ENCODE measurements around the gene MPP3. TPM values are rescaled to one million over a fixed set of nuclear protein-coding genes. Genes with fewer than 3 reads are reported as not detected.

The MPP3 gene
- total RNA-seq, 2 experiments from 2014 or later, result not detected

DNA sequence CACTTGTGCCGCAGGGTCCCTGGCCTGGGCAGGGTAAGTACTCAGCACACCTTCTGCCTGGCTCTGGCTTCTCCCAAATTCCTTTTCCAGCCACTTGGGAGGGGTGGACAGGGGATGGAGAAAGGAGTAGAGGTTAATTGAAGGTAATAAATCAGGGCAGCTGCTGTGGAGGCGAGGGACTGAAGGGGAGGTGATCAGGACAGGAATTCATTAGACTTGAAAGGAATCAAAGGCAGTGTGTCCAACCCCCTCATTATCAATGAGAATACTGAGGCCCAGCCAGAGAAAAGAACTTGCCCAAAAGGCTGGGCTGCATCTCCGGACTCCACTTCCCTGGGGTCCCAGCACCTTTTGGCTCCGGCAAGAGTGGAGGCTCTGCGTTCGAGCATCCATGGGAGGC is 76.7 kb downstream of the MPP3 start:
- Mint-ChIP-seq H3K27me3 (peaks cover 45% of the 10 kb centered on the region), H3K27ac (no peak overlapping the region), H3K4me3 (no peak overlapping the region), H3K4me1 (peaks cover 8% of the 10 kb centered on the region), H3K9me3 (no peaks in the 10 kb centered on the region), H3K36me3 (ENCODE audit: low read depth) (no peaks in the 10 kb centered on the region)
- DNase-seq, result no peak
- ChIA-PET POLR2A (no interaction called here), CTCF (interaction anchor here (0.5 to 8.9 kb wide), 4 partner anchors 12 to 1954 kb away, joined by 3 to 135 read pairs (median 4); no protein-coding TSS in a partner anchor)

DNA sequence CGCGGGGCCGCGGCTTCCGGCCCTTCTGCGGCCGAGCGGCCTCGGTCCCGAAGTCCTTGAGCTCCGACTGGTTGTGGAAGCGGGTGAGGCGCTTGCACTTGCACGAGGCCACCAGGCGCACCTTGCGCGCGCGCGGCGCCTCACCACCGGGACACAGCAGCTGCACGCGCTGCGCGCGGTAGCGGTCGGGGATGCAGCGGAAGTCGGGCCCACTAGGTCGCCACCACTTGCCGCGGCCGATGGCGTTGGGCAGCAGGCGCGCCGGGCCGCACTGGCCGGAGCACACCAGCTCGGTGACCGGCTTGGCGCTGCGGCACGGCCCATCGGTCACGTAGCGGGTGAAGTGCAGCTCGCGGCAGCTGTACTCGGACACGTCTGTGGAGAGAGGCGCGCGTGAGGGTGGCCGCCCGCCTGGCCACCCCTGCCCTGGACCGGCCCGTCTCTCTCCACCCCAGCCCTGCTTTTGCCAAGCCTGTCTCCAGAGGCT is 77.5 kb downstream of the MPP3 start:
- H3K4me3 Mint-ChIP-seq, result no peak overlapping the region
- DNase-seq, result peak; percentile 23
- no peak overlapping the region for H3K27ac Mint-ChIP-seq
- CTCF ChIA-PET, result interaction anchor here (0.5 to 8.9 kb wide), 7 partner anchors 12 to 1953 kb away, joined by 3 to 135 read pairs (median 4); partner anchors contain the start of gene GHDC
- peaks cover 8% of the 10 kb centered on the region for H3K4me1 Mint-ChIP-seq
- no peaks in the 10 kb centered on the region for H3K36me3 Mint-ChIP-seq (ENCODE audit: low read depth)
- POLR2A ChIA-PET, result interaction anchor here (0.7 kb wide), 1 partner anchor 56 kb away, joined by 3 read pairs; no protein-coding TSS in a partner anchor
- no peaks in the 10 kb centered on the region for H3K9me3 Mint-ChIP-seq
- H3K27me3 Mint-ChIP-seq, result peaks cover 47% of the 10 kb centered on the region

DNA sequence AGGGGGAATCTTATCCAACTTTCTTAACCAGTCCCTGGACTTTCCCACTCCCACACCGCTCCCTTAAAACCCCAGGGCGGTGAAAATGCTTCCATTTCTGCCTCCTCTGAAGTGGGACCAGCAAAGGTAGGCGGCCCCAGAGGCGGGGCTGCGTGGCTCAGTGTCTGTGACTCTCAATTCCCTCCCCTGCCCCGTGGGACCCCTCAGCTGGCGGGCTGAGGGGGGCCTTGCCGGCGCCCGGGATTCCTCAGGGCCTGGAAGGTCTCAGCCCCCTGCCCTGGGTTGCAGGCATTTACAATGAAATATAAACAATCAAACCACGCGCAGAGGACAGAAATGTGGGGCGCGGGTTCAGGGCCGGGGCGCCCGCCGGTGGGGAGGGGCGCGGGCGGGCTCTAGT is 78.0 kb downstream of the MPP3 start:
- Mint-ChIP-seq H3K36me3 (ENCODE audit: low read depth) (no peaks in the 10 kb centered on the region), H3K27me3 (peaks cover 47% of the 10 kb centered on the region), H3K9me3 (no peaks in the 10 kb centered on the region), H3K4me3 (no peak overlapping the region), H3K4me1 (peaks cover 9% of the 10 kb centered on the region), H3K27ac (no peak overlapping the region)
- ChIA-PET CTCF (interaction anchor here (0.6 to 8.9 kb wide), 5 partner anchors 11 to 1561 kb away, joined by 3 to 135 read pairs (median 4); partner anchors contain the start of gene GHDC), POLR2A (interaction anchor here (0.7 kb wide), 1 partner anchor 56 kb away, joined by 3 read pairs; no protein-coding TSS in a partner anchor)
- no peak for DNase-seq

DNA sequence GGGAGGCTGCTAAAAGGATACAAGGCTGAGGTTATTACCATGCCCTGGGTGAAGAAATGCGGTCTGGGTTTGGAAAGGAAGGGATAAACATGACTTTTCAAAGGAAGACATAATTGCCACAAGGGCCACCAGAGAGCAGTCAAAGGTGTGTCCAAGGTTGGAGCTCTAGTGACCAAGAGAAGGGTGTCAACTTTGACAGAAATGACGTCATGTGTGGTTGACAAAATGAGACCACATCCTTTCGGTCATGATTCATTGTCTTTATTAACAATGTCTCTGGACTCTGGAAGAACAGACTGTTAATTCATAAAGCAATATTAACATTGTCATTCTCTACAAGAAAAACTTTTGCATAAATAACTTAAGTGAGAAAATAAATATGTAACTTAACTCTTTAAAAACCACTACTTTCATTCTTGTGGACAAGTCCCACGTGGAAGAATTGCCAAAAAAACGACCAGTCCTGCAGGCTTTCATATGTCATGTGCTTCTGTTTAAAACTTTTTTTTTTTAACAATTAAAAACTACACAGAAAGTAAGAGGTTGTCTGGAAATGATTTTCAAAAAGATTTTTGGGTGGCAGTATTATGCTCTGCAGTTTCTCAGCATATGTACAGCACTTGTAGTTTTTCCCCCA is 79.3 kb downstream of the MPP3 start:
- CTCF ChIA-PET, result interaction anchor here (0.7 to 1.0 kb wide), 2 partner anchors 31 to 55 kb away, joined by 4 to 6 read pairs; no protein-coding TSS in a partner anchor
- peak overlapping the region; percentile 19 for H3K27ac Mint-ChIP-seq
- no peak for DNase-seq
- no peak overlapping the region for H3K4me3 Mint-ChIP-seq
- H3K9me3 Mint-ChIP-seq, result no peaks in the 10 kb centered on the region
- POLR2A ChIA-PET, result no interaction called here
- peaks cover 13% of the 10 kb centered on the region for H3K4me1 Mint-ChIP-seq
- no peaks in the 10 kb centered on the region for H3K36me3 Mint-ChIP-seq (ENCODE audit: low read depth)
- H3K27me3 Mint-ChIP-seq, result peaks cover 47% of the 10 kb centered on the region

Other genes starting within 250 kb of the MPP3 start
- gene MEOX1, start 171.2 kb downstream of the MPP3 start, total RNA-seq, result 1 to 10 TPM; 5.1 to 6.6 TPM
- not detected for gene SOST, start 74.4 kb downstream of the MPP3 start, total RNA-seq
- 1 to 10 TPM; 7.1 to 8.3 TPM for gene DUSP3, start 54.2 kb downstream of the MPP3 start, total RNA-seq
- not detected for gene CFAP97D1, start 52.7 kb downstream of the MPP3 start, total RNA-seq
- not detected for gene CD300LG, start 14.0 kb upstream of the MPP3 start, total RNA-seq
- under 1 TPM; 0.60 to 0.69 TPM for gene MPP2, start 74.4 kb upstream of the MPP3 start, total RNA-seq
- not detected for gene PPY, start 109.3 kb upstream of the MPP3 start, total RNA-seq
- gene PYY, start 120.8 kb upstream of the MPP3 start, total RNA-seq, result not detected
- under 1 TPM; 0.75 to 0.79 TPM for gene NAGS, start 171.5 kb upstream of the MPP3 start, total RNA-seq
- gene TMEM101, start 181.8 kb upstream of the MPP3 start, total RNA-seq, result 10 to 100 TPM; 25.6 to 28.8 TPM
- gene LSM12, start 233.5 kb upstream of the MPP3 start, total RNA-seq, result 10 to 100 TPM; 59.3 to 64.8 TPM
- gene G6PC3, start 237.6 kb upstream of the MPP3 start, total RNA-seq, result 10 to 100 TPM; 18.1 to 25.2 TPM

Data from activated CD4-positive, alpha-beta T cell treated with anti-CD3 and anti-CD28 coated beads, Interleukin-2, amount 10 ng/mL, durations not matched to agents 7 days and 5 days (primary cell).